Neuronal stem cell (in vitro differentiated cells): ENCODE measurements around the gene ORMDL3.

Source experiments
- DNase-seq: peaks from one replicate; pipeline ENCODE4 v3.0.0-alpha.2; 2013; ENCODE audit warnings: low spot score
- H2AFZ ChIP-seq: one replicate; pipeline ENCODE4 v1.6.1; 2013; ENCODE audit warnings: mild to moderate bottlenecking, low read length, inconsistent platforms
- H2AK5ac ChIP-seq: 2 replicates; pipeline ENCODE4 v1.6.1; 2013; ENCODE audit warnings: low read depth, mild to moderate bottlenecking, inconsistent platforms, low read length, moderate library complexity, mixed read lengths
- H2BK120ac ChIP-seq: 2 replicates; pipeline ENCODE4 v1.6.1; 2013; ENCODE audit warnings: low read depth, mild to moderate bottlenecking, inconsistent platforms, low read length, moderate library complexity, mixed read lengths
- H2BK12ac ChIP-seq: one replicate; pipeline ENCODE4 v1.6.1; 2013; ENCODE audit warnings: low read length, inconsistent platforms
- H2BK15ac ChIP-seq: 2 replicates; pipeline ENCODE4 v1.6.1; 2013; ENCODE audit warnings: mild to moderate bottlenecking, low read length, inconsistent platforms, mixed read lengths
- H2BK5ac ChIP-seq: one replicate; pipeline ENCODE4 v1.6.1; 2013; ENCODE audit warnings: inconsistent platforms, mild to moderate bottlenecking, low read length, moderate library complexity
- H3K14ac ChIP-seq: one replicate; pipeline ENCODE4 v1.6.1; 2013; ENCODE audit warnings: low read length, inconsistent platforms
- H3K18ac ChIP-seq: 2 replicates; pipeline ENCODE4 v1.6.1; 2013; ENCODE audit warnings: low read length, inconsistent platforms
- H3K23ac ChIP-seq: 2 replicates; pipeline ENCODE4 v1.6.1; 2013; ENCODE audit warnings: low read depth, mild to moderate bottlenecking, mixed read lengths, low read length, inconsistent platforms; ENCODE audit not compliant: poor library complexity
- H3K27ac ChIP-seq: replicated peaks from 3 replicates; pipeline ENCODE4 v1.5.1; 2013; ENCODE audit warnings: low read length, inconsistent platforms
- H3K27me3 ChIP-seq, 3 experiments: 2 replicates each; pipeline ENCODE4 v1.6.1; 2013; ENCODE audit warnings: low read length in 3 of 3, mild to moderate bottlenecking in 2 of 3, inconsistent platforms in 1 of 3, low read depth in 1 of 3, mixed read lengths in 1 of 3, moderate library complexity in 1 of 3; ENCODE audit not compliant: control insufficient read depth in 3 of 3, insufficient read depth in 3 of 3
- H3K36me3 ChIP-seq, 2 donors: replicated peaks in 1 of 2; 2 replicates each; pipeline ENCODE4 v1.6.1; 2013; ENCODE audit warnings: low read length in 2 of 2; ENCODE audit not compliant: control insufficient read depth in 2 of 2, insufficient read depth in 2 of 2
- H3K4ac ChIP-seq: 2 replicates; pipeline ENCODE4 v1.6.1; 2013; ENCODE audit warnings: inconsistent platforms, mild to moderate bottlenecking, low read length, moderate library complexity
- H3K4me1 ChIP-seq, 2 donors: 1 replicate in 1 of 2; 2 replicates in 1 of 2; pipeline ENCODE4 v1.6.1; 2013; ENCODE audit warnings: low read length in 2 of 2, low read depth in 1 of 2; ENCODE audit not compliant: control insufficient read depth in 2 of 2, insufficient read depth in 1 of 2
- H3K4me2 ChIP-seq: one replicate; pipeline ENCODE4 v1.6.1; 2013; ENCODE audit warnings: mild to moderate bottlenecking, low read length, inconsistent platforms; ENCODE audit not compliant: insufficient read depth, poor library complexity, severe bottlenecking
- H3K4me3 ChIP-seq, 2 donors: 2 replicates each; pipeline ENCODE4 v1.5.1; 2013; ENCODE audit warnings: low read length in 2 of 2, mild to moderate bottlenecking in 2 of 2, inconsistent platforms in 1 of 2, moderate library complexity in 1 of 2
- H3K79me1 ChIP-seq: one replicate; pipeline ENCODE4 v1.6.1; 2013; ENCODE audit warnings: low read depth, mild to moderate bottlenecking, inconsistent platforms, low read length, moderate library complexity
- H3K9ac ChIP-seq: one replicate; pipeline ENCODE4 v1.6.1; 2013; ENCODE audit warnings: mild to moderate bottlenecking, low read depth, low read length, inconsistent platforms; ENCODE audit not compliant: poor library complexity
- H3K9me3 ChIP-seq, 2 donors: replicated peaks in 1 of 2; 2 replicates each; pipeline versions ENCODE3 to v1.6.1; 2013; ENCODE audit warnings: low read length in 2 of 2, mild to moderate bottlenecking in 2 of 2, inconsistent platforms in 1 of 2, low read depth in 1 of 2, mixed read lengths in 1 of 2, moderate library complexity in 1 of 2; ENCODE audit not compliant: control insufficient read depth in 2 of 2, insufficient read depth in 1 of 2
- H4K8ac ChIP-seq: one replicate; pipeline ENCODE4 v1.6.1; 2013; ENCODE audit warnings: low read depth, mild to moderate bottlenecking, inconsistent platforms, low read length, moderate library complexity
- H4K91ac ChIP-seq: one replicate; pipeline ENCODE4 v1.6.1; 2013; ENCODE audit warnings: low read length, low read depth, mild to moderate bottlenecking, inconsistent platforms; ENCODE audit not compliant: poor library complexity
- WGBS, 2 donors: extraction: QIAGEN DNeasy Blood & Tissue Kit; methylation state at CpG; one replicate each; pipeline ENCODE4 v1.1.7; 2013; ENCODE audit warnings: missing lambda C conversion rate in 2 of 2, mixed read lengths in 1 of 2; ENCODE audit not compliant: insufficient read length in 2 of 2, insufficient replicate concordance in 1 of 2; ENCODE audit errors: extremely low coverage in 2 of 2; 5-methylcytosine and 5-hydroxymethylcytosine counted together

The ORMDL3 gene

DNA sequence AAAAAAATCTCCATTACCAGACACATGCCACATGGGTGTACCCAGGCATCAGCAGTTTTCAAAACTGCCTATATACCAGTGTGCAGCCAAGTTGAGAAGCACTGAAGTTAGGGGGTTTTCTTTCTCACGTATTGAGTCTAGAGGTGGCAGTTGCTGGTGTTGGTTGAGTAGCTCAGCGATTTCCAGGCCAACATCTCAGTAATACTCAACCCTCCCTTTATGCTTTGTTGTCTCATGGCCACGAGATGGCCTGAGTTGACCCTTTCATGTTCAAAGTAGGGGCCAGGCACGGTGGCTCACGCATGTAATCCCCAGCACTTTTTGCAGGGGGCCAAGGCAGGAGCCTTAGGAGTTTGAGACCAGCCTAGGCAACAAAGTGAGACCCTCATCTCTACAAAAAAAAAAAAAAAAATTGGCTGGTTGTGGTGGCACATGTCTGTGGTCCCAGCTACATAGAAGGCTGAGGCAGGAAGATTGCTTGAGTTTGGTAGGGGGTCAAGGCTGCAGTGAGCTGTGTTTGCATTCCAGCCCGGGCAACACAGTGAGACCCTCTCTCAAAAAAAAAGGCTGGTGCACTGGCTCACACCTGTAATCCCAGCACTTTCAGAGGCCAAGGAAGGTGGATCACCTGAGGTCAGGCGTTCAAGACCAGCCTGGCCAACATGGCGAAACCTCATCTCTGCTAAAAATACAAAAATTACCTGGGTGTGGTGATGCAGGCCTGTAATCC lies 10.9 kb upstream of the ORMDL3 start:
- Histone ChIP-seq H2AFZ (no peak overlapping the region), H3K4ac (no peak overlapping the region), H3K9ac (no peak overlapping the region), H3K27me3 (peaks cover 0 to 19% (median 0%) of the 10 kb centered on the region in 3 experiments), H3K36me3 (no peaks in the 10 kb centered on the region), H4K91ac (no peak overlapping the region), H3K4me2 (no peak overlapping the region), H2BK12ac (no peak overlapping the region), H4K8ac (no peak overlapping the region), H2BK120ac (no peak overlapping the region), H3K18ac (no peak overlapping the region), H3K79me1 (no peaks in the 10 kb centered on the region), H3K4me3 (no peak overlapping the region), H3K27ac (no peak overlapping the region), H3K4me1 (peaks cover 5 to 7% of the 10 kb centered on the region in 2 donors), H2BK15ac (no peak overlapping the region), H3K14ac (no peak overlapping the region), H2AK5ac (no peak overlapping the region), H2BK5ac (no peak overlapping the region), H3K23ac (no peak overlapping the region), H3K9me3 (no peaks in the 10 kb centered on the region)
- no peak for DNase-seq
- no CpG with 5 or more reads among the region's 8 CpGs for WGBS, 2 donors

DNA sequence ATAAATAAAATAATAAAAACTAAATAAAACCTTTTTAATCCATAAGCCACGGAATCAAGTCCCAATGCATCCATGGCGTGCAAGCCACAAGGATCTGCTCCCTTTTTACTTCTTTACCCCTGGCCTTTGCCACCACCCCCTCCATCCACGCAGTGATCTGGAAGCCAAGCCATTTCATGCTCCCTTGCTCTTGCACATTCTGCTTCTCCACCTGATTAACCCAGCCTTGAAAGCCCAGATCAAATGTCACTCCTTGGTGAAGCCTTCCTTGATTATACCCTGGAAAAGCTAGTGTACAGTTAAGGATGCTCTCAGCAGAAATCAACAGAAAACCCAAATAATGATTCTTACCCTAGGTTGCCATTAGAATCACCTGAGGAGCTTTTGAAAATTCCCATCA lies 10.0 kb upstream of the ORMDL3 start:
- Histone ChIP-seq H2AK5ac (no peak overlapping the region), H3K27me3 (peaks cover 0 to 10% (median 0%) of the 10 kb centered on the region in 3 experiments), H3K27ac (no peak overlapping the region), H2BK120ac (no peak overlapping the region), H3K4ac (no peak overlapping the region), H3K79me1 (no peaks in the 10 kb centered on the region), H3K4me3 (no peak overlapping the region), H2BK12ac (no peak overlapping the region), H4K91ac (no peak overlapping the region), H3K23ac (no peak overlapping the region), H2BK5ac (no peak overlapping the region), H2BK15ac (no peak overlapping the region), H3K9me3 (no peaks in the 10 kb centered on the region), H3K14ac (no peak overlapping the region), H3K36me3 (no peaks in the 10 kb centered on the region), H2AFZ (no peak overlapping the region), H3K18ac (no peak overlapping the region), H4K8ac (no peak overlapping the region), H3K4me1 (peaks cover 5 to 7% of the 10 kb centered on the region in 2 donors), H3K9ac (no peak overlapping the region), H3K4me2 (no peak overlapping the region)
- no CpG with 5 or more reads among the region's 3 CpGs for WGBS, 2 donors
- DNase-seq: no peak

DNA sequence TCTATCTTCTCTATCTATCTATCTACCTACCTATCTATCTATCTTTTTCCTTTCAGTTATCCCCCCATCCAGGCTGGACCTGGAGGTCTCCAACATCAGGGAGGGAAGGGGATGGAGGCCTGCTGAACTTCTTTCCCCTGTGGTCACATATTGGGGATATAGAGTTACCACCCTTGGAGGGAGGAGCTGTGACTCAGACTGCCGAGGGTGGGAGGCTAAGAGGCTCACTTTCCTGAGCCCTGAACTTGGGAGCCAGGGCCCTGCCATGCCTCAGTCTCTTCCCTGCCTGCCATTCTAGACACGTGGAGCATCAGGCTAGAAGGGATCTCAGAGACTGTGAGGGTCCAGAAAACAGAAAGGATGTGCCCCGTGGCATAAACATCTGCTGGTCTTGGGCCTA lies 8.5 kb upstream of the ORMDL3 start:
- no peaks in the 10 kb centered on the region for H3K36me3 ChIP-seq
- H2AFZ ChIP-seq: no peak overlapping the region
- no peak overlapping the region for H4K91ac ChIP-seq
- no peaks in the 10 kb centered on the region for H3K27me3 ChIP-seq
- no peaks in the 10 kb centered on the region for H3K9me3 ChIP-seq
- peaks cover 5 to 7% of the 10 kb centered on the region in 2 donors for H3K4me1 ChIP-seq
- H3K14ac ChIP-seq: no peak overlapping the region
- no peak overlapping the region for H4K8ac ChIP-seq
- H3K79me1 ChIP-seq: no peaks in the 10 kb centered on the region
- no CpG with 5 or more reads among the region's 3 CpGs for WGBS, 2 donors
- H3K4ac ChIP-seq: no peak overlapping the region
- no peak overlapping the region for H2BK120ac ChIP-seq
- H2BK12ac ChIP-seq: no peak overlapping the region
- no peak overlapping the region for H2BK15ac ChIP-seq
- H3K23ac ChIP-seq: no peak overlapping the region
- no peak overlapping the region for H2AK5ac ChIP-seq
- no peak overlapping the region for H3K4me2 ChIP-seq
- peak overlapping the region in 1 of 2 donors; percentile 38 for H3K4me3 ChIP-seq
- H3K27ac ChIP-seq: no peak overlapping the region
- no peak overlapping the region for H3K18ac ChIP-seq
- no peak for DNase-seq
- H3K9ac ChIP-seq: no peak overlapping the region
- H2BK5ac ChIP-seq: no peak overlapping the region

DNA sequence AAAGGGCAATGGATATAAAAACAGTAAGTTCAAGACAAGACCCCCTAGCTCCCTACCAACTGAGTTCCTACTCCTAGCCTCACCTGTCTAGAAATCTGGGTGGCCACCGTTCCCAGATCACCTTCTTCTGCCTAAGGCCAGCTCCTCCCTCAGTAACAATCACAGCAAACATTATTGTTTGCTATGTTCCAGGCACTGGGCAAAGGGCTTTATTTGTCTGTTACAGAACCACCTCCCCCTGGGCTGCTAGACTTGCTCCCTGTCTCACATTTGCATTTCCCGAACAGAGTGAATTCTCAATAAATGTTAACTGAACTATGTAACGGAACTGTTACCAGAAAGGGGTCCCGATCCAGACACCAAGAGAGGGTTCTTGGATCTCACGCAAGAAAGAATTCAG lies 6.9 kb upstream of the ORMDL3 start:
- Histone ChIP-seq H2AFZ (no peak overlapping the region), H3K27me3 (no peaks in the 10 kb centered on the region), H2BK12ac (no peak overlapping the region), H4K91ac (no peak overlapping the region), H3K36me3 (no peaks in the 10 kb centered on the region), H3K14ac (no peak overlapping the region), H2BK15ac (no peak overlapping the region), H3K9ac (no peak overlapping the region), H3K4me1 (peaks cover 1 to 5% of the 10 kb centered on the region in 2 donors), H3K18ac (no peak overlapping the region), H3K27ac (no peak overlapping the region), H3K4me3 (no peak overlapping the region), H4K8ac (no peak overlapping the region), H2BK120ac (no peak overlapping the region), H3K4ac (no peak overlapping the region), H3K4me2 (no peak overlapping the region), H3K9me3 (no peaks in the 10 kb centered on the region), H2AK5ac (no peak overlapping the region), H3K23ac (no peak overlapping the region), H3K79me1 (no peaks in the 10 kb centered on the region), H2BK5ac (no peak overlapping the region)
- WGBS, 2 donors: no CpG with 5 or more reads among the region's 5 CpGs
- no peak for DNase-seq
